IPS-20b (cell line): ENCODE measurements around the gene TPO.
A peak's percentile ranks its signal among the peaks of the same experiment; 100 is the strongest.

Experiments used
- H3K27ac ChIP-seq: one replicate; pipeline ENCODE4 v1.5.1; 2013; ENCODE audit warnings: low read length
- H3K27me3 ChIP-seq: 2 replicates; pipeline ENCODE4 v1.6.1; 2013; ENCODE audit warnings: mild to moderate bottlenecking, low read length, inconsistent platforms; ENCODE audit not compliant: insufficient read depth
- H3K36me3 ChIP-seq: 2 replicates; pipeline ENCODE4 v1.6.1; 2013; ENCODE audit warnings: low read depth, mild to moderate bottlenecking, inconsistent platforms, low read length, moderate library complexity; ENCODE audit not compliant: insufficient read depth
- H3K4me1 ChIP-seq: 2 replicates; pipeline ENCODE4 v1.6.1; 2013; ENCODE audit warnings: mild to moderate bottlenecking, control low read depth, inconsistent platforms, low read length, moderate library complexity; ENCODE audit not compliant: insufficient read depth
- H3K4me3 ChIP-seq: 2 replicates; pipeline ENCODE4 v1.5.1; 2013; ENCODE audit warnings: mild to moderate bottlenecking, low read length, inconsistent platforms
- H3K9ac ChIP-seq: 2 replicates; pipeline ENCODE4 v1.6.1; 2013; ENCODE audit warnings: low read depth, mild to moderate bottlenecking, inconsistent platforms, low read length, moderate library complexity
- H3K9me3 ChIP-seq: 2 replicates; pipeline ENCODE4 v1.6.1; 2013; ENCODE audit warnings: mild to moderate bottlenecking, low read depth, low read length, inconsistent platforms; ENCODE audit not compliant: insufficient read depth

The TPO gene

GRCh38 chr2:1586923-1587840 lies 173.9 kb downstream of the TPO start:
- H3K27ac ChIP-seq = no peak overlapping the region
- H3K9ac ChIP-seq = no peak overlapping the region

DNA sequence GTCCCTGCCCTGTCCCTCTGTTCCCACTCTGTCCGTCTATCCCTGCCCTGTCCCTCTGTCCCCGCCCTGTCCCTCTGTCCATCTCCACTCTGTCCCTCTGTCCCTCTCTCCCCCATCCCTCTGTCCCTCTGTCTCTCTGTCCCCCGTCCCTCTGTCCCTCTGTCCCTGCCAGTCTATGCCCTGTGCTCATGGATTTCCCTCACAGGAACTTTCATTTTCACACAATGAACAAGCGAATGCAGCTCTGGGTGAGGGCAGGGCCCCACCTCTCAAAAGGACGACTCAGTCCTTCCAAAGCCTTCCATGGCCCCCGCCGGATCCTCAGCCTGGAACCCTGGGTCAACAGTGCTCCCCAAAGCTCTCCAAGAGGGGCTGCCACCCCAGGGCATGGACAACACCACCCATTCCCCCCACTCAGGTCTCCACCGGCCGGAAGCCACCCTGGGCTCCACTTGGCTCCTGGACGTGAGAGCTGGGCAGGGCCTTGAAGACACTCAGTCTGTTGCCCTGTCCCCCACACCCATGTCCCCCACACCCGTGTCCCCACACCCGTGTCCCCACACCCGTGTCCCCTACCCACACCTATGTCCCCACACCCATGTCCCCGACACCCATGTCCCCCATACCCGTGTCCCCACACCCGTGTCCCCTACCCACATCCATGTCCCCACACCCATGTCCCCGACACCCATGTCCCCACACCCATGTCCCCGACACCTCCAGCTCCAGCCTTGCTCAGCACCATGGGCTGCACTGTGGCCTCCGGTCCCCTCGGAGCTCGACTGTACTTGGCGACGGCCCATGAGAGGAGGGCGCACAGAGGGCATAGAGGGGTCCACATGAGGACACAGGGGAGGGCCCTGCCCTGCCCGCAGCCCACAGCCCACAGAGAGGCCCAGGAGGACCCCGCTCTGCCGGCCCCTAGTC lies 175.1 kb downstream of the TPO start:
- Histone ChIP-seq H3K4me3 (no peak overlapping the region), H3K9me3 (no peaks in the 10 kb centered on the region), H3K9ac (no peak overlapping the region), H3K27ac (no peak overlapping the region), H3K4me1 (peaks cover 16% of the 10 kb centered on the region; the same call in 1 of the 2 replicates), H3K27me3 (no peaks in the 10 kb centered on the region), H3K36me3 (no peaks in the 10 kb centered on the region)

More at GRCh38 chr2:1586923-1587840, 173.9 kb downstream of the TPO start:
- no peaks in the 10 kb centered on the region for H3K9me3 ChIP-seq
- no peaks in the 10 kb centered on the region for H3K27me3 ChIP-seq
- no peaks in the 10 kb centered on the region for H3K36me3 ChIP-seq
- H3K4me3 ChIP-seq = no peak overlapping the region
- peaks cover 17% of the 10 kb centered on the region; the same call in 1 of the 2 replicates for H3K4me1 ChIP-seq

DNA sequence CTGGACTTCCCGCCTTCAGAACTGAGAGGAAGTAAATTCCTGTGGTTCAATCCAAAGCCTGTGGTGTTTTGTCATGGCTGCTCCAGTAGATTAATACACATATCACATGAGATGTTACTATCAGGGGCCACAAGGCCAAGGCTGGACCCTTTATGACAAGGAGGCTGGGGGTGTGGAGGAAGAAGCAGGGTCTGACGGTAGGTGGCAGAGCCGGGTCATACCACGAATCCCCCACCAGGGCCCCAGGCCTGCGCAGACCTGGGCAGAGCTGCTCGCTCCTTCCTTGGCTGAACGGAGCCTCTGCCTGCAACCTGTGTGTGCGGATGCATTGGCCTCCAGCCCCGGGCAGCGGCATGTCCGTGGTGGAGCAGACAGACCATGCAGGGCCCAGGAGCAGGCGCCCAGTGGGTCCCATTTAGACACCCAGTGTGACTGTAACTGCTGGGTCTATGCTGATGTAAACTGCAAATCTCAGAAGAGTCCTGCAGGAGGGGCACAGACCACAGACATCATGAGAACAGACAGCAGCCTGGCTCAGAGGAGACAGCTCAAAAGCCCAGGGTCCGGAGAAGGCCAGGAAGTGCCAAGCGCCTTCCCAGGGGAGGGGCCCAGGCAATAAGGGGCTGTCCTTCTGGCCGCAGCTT lies 175.8 kb downstream of the TPO start:
- H3K4me3 ChIP-seq = no peak overlapping the region
- H3K9ac ChIP-seq = no peak overlapping the region
- no peaks in the 10 kb centered on the region for H3K9me3 ChIP-seq
- H3K27me3 ChIP-seq = no peaks in the 10 kb centered on the region
- peaks cover 16% of the 10 kb centered on the region; the same call in 1 of the 2 replicates for H3K4me1 ChIP-seq
- H3K27ac ChIP-seq = no peak overlapping the region
- H3K36me3 ChIP-seq = no peaks in the 10 kb centered on the region

GRCh38 chr2:1590596-1591460 lies 177.6 kb downstream of the TPO start:
- Histone ChIP-seq H3K36me3 (no peaks in the 10 kb centered on the region), H3K4me3 (no peak overlapping the region), H3K4me1 (peaks cover 16% of the 10 kb centered on the region; the same call in 1 of the 2 replicates), H3K27ac (no peak overlapping the region), H3K9me3 (no peaks in the 10 kb centered on the region), H3K9ac (peak overlapping the region; percentile 20; the same call in 1 of the 2 replicates), H3K27me3 (no peaks in the 10 kb centered on the region)

DNA sequence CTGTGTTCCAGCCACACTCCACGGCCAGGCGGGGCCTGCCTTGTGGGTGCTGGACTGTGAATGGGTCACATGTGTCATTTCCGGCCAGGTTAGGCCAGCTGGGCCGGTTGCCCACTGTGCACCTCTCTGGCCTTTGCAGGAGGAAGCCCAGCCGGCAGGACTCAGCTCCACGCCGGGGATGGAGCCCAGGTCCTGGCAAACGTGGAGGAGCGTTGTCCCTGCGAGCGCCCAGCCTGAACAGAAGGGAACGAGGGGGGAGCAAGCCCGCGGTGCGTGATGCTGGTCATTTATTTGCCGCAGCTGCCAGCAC lies 178.2 kb downstream of the TPO start:
- H3K36me3 ChIP-seq = no peaks in the 10 kb centered on the region
- H3K27ac ChIP-seq = no peak overlapping the region
- H3K27me3 ChIP-seq = no peaks in the 10 kb centered on the region
- H3K4me1 ChIP-seq = peaks cover 16% of the 10 kb centered on the region; the same call in 1 of the 2 replicates
- H3K4me3 ChIP-seq = no peak overlapping the region
- peak overlapping the region; percentile 20; the same call in 1 of the 2 replicates for H3K9ac ChIP-seq
- no peaks in the 10 kb centered on the region for H3K9me3 ChIP-seq
